Bronchial epithelial cell (primary cell): ENCODE results near the gene SDF4. TPM values are rescaled to one million over a fixed set of nuclear protein-coding genes. Genes with fewer than 3 reads are reported as not detected.

ENCODE experiments used
- DNase-seq: peaks from one replicate; pipeline ENCODE4 v3.0.0-alpha.2; 2010; ENCODE audit warnings: low read depth
- FAIRE-seq: peaks from 2 replicates; lab custom pipeline; 2011; peaks lifted over from hg19 to GRCh38; lab: Jason Lieb, UNC
- H3K27me3 ChIP-seq: 2 replicates; pipeline ENCODE4 v1.5.1; 2011; ENCODE audit warnings: low read length; ENCODE audit not compliant: control insufficient read depth, insufficient read depth
- H3K36me3 ChIP-seq: 2 replicates; pipeline ENCODE4 v1.5.1; 2011; ENCODE audit warnings: low read length; ENCODE audit not compliant: control insufficient read depth, insufficient read depth
- H3K4me3 ChIP-seq: 2 replicates; pipeline ENCODE4 v1.5.1; 2011; ENCODE audit warnings: mild to moderate bottlenecking, low read depth, low read length, control low read depth
- total RNA-seq: library from RNA; depleted of rRNA; stranded (reverse); fragments of >200 nt; gene quantifications from 2 replicates; pipeline ENCODE4 v1.2.1, GENCODE V29; 2014
- TF ChIP-seq, protein P1 (sequence below): IDR thresholded peaks from 2 replicates; pipeline ENCODE4 v1.5.1; 2011; ENCODE audit warnings: mild to moderate bottlenecking, moderate library complexity, low read length, control low read depth, inconsistent platforms; ENCODE audit not compliant: insufficient read depth, severe bottlenecking

The SDF4 gene
- total RNA-seq, 1 donor from 2014 or later, result 68.2 TPM

DNA sequence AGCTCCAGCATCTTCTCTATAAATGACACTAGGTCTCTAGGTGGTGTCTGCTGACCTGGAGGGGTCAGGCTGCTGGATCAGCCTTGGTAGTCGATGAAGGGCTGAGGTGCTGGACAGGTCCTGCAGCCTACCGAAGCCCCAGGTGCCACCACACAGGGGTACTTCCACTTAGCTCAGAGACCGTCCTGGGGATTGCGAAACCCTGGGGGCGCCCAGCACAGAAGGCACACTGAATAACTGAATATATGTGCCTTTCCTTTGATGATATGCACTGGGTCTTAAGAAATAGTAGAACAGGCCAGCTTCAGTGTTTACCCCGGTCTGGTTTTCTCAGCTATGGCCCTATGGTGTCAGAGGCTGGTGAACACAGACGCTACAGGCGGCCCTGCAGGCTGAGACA, 31.0 kb upstream of the SDF4 start:
- H3K27me3 ChIP-seq, result no peaks in the 10 kb centered on the region
- DNase-seq, result no peak
- TF ChIP-seq, protein P1, sequence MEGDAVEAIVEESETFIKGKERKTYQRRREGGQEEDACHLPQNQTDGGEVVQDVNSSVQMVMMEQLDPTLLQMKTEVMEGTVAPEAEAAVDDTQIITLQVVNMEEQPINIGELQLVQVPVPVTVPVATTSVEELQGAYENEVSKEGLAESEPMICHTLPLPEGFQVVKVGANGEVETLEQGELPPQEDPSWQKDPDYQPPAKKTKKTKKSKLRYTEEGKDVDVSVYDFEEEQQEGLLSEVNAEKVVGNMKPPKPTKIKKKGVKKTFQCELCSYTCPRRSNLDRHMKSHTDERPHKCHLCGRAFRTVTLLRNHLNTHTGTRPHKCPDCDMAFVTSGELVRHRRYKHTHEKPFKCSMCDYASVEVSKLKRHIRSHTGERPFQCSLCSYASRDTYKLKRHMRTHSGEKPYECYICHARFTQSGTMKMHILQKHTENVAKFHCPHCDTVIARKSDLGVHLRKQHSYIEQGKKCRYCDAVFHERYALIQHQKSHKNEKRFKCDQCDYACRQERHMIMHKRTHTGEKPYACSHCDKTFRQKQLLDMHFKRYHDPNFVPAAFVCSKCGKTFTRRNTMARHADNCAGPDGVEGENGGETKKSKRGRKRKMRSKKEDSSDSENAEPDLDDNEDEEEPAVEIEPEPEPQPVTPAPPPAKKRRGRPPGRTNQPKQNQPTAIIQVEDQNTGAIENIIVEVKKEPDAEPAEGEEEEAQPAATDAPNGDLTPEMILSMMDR, result no peak
- peaks cover 29% of the 10 kb centered on the region for H3K36me3 ChIP-seq
- no peak overlapping the region for H3K4me3 ChIP-seq
- FAIRE-seq, result no peak

DNA sequence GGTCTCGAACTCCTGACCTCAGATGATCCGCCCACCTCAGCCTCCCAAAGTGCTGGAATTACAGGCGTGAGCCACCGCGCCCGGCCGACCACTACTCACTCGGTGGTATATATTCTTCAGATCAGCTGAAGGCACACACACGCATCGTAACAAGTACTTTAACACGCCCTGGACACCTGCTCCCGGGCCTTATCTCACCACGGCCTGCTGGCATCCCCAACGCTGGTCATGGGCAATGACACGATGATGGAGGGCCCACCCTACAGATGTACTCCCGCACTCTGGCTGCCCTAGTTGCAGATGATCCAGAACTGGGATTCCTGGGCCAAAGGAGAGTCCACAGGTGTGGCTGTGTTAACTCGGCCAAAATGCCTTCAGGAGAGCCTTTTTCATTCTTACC, 30.3 kb upstream of the SDF4 start:
- Histone ChIP-seq H3K27me3 (no peaks in the 10 kb centered on the region), H3K36me3 (peaks cover 25% of the 10 kb centered on the region), H3K4me3 (no peak overlapping the region)
- DNase-seq (no peak), FAIRE-seq (no peak)
- TF ChIP-seq, protein P1, result no peak

DNA sequence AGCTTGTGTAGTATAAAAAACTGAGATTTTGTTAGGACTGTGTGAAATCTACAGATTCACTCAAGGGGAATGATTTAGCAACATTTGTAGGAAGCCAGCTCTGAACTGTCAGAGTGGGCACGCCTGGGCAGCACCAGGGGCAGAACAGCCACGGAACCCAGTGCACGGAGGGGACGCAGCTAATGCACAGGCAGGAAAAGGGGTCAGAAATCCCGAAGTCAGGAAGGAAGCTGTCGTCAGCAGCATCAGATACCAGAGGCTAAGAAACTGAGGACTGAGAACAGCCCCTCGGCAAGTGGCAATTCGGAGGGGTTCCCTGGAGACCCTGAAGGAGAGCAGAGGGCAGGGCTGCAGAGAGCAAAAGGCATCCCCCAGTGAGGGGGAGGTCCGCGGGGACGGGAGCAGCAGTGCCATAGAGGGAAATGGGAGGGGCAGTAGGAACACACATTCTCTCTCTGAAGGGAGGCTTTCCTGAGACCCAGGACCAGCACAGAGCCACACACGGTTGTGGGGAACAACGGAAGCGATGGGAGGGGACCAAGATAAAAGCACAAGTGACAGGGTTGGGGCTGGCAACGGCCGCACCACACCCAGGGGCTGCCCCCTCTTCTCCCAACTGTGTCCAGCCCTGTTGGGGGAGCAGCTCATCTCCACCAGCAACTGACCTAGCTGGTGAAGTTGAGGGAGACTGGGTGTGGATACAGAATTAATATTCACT, 29.2 kb upstream of the SDF4 start:
- FAIRE-seq (no peak), DNase-seq (no peak)
- TF ChIP-seq, protein P1, result no peak
- peaks cover 24% of the 10 kb centered on the region for H3K36me3 ChIP-seq
- no peaks in the 10 kb centered on the region for H3K27me3 ChIP-seq
- no peak overlapping the region for H3K4me3 ChIP-seq

DNA sequence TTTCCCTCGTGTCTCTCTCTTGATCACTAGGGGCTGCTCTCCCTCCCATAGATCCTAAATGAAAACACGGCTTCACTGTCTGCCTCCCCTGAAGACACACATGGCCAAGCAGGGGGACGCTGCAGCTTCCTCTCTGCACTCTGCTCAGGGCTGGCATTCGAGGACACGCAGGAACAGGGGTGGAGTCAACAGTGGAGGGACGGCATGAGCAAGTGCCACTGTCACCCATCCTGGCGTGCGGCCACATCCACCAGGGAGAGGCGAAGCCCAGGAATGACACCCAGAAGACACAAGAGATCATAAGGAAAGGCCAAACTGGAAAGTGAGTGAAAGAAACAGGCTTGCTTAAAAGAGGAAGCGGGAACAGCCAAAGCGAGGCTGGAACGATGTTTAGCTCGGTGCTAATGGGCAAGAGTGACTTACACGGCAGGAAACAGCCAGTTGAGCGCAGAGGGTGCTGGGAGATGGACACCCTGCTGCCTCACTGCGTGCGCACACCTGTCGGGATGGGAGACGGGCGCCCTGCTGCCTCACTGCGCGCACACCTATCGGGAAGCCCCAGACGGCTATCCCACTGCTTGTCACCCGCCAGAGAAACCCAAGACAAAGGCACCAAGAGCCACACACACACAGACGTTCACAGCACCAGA, 28.3 kb upstream of the SDF4 start:
- no peak for DNase-seq
- TF ChIP-seq, protein P1, result no peak
- Histone ChIP-seq H3K27me3 (no peaks in the 10 kb centered on the region), H3K4me3 (no peak overlapping the region), H3K36me3 (peaks cover 25% of the 10 kb centered on the region)
- peak; percentile 73 for FAIRE-seq

DNA sequence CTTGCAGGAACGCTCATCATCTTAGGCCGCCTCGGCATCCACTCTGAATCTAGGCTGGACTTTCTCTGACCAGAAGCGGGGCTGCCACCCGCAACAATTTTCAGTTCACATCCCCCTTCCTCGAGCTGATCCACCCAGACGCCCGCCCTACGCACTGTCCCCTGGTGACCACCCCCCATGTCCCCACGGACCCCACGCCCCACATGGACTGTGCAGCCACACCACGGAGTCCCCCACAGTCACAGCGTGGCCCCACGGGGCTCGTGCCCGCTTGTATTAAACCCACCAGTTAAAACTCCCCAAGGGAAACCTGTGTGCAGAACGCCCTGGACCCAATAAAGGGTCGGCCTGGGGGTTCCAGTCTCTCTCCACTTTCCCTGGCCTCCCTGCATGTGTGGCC, 27.7 kb upstream of the SDF4 start:
- no peak overlapping the region for H3K4me3 ChIP-seq
- FAIRE-seq (no peak), DNase-seq (no peak)
- H3K27me3 ChIP-seq, result no peaks in the 10 kb centered on the region
- TF ChIP-seq, protein P1, result no peak
- H3K36me3 ChIP-seq, result peaks cover 27% of the 10 kb centered on the region

DNA sequence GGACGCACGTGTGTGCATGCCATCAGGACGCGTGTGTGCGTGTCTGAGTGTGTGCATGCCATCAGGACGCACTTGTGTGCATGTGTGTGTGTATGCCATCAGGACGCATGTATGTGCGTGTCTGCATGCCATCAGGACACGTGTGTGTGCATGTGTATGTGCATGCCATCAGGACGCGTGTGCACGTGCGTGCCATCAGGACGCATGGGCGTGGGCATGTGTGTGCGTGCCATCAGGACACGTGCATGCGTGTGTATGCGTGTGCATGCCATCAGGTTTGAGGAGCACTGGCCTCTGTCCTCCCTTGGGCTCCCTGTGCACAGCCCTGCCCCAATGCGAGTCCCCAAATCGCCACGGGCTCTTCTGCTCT, 27.3 kb upstream of the SDF4 start:
- DNase-seq (no peak), FAIRE-seq (peak; percentile 99)
- Histone ChIP-seq H3K36me3 (peaks cover 27% of the 10 kb centered on the region), H3K27me3 (no peaks in the 10 kb centered on the region), H3K4me3 (no peak overlapping the region)
- TF ChIP-seq, protein P1, result no peak
